AML-193 (cell line): Measurements from ENCODE around the gene DBN1.

ENCODE experiments used
- DNase-seq, 2 experiments: peaks; one replicate each; lab custom pipeline; 2025; lab: John Stamatoyannopoulos, UW

The DBN1 gene

GRCh38 chr5:177443144-177443983, 30.1 kb downstream of the DBN1 start:
- DNase-seq: no peak

GRCh38 chr5:177442066-177442826, 31.2 kb downstream of the DBN1 start:
- DNase-seq: no peak

GRCh38 chr5:177440990-177441780, 32.2 kb downstream of the DBN1 start:
- no peak for DNase-seq

GRCh38 chr5:177440211-177440989, 33.0 kb downstream of the DBN1 start:
- DNase-seq: no peak

GRCh38 chr5:177439518-177440053, 33.8 kb downstream of the DBN1 start:
- no peak for DNase-seq

GRCh38 chr5:177438468-177438867, 35.0 kb downstream of the DBN1 start:
- no peak for DNase-seq

- DNase-seq: no peak
Observed at GRCh38 chr5:177437623-177438022, 35.8 kb downstream of the DBN1 start.

- DNase-seq: no peak
Observed at GRCh38 chr5:177435847-177436536, 37.4 kb downstream of the DBN1 start.

GRCh38 chr5:177434942-177435738, 38.3 kb downstream of the DBN1 start:
- DNase-seq: no peak

- no peak for DNase-seq
Observed at GRCh38 chr5:177434437-177434836, 39.0 kb downstream of the DBN1 start.

GRCh38 chr5:177433658-177434217, 39.7 kb downstream of the DBN1 start:
- DNase-seq: no peak

- DNase-seq: no peak
Observed at GRCh38 chr5:177432839-177433657, 40.4 kb downstream of the DBN1 start.

GRCh38 chr5:177432143-177432838, 41.1 kb downstream of the DBN1 start:
- no peak for DNase-seq

- no peak for DNase-seq
Observed at GRCh38 chr5:177431317-177432142, 41.9 kb downstream of the DBN1 start.

- no peak for DNase-seq
Observed at GRCh38 chr5:177430972-177431316, 42.5 kb downstream of the DBN1 start.

GRCh38 chr5:177430140-177430951, 43.1 kb downstream of the DBN1 start:
- no peak for DNase-seq
